GM23248 (cell line): ENCODE data around the gene CHAC2. TPM values are rescaled to one million over a fixed set of nuclear protein-coding genes. Genes with fewer than 3 reads are reported as not detected.

Source experiments
- DNase-seq: peaks from one replicate; pipeline ENCODE4 v3.0.0-alpha.2; 2015
- H2AFZ ChIP-seq: fragments of 200-600 bp; sonication (generic); 2 replicates; pipeline ENCODE4 v1.6.1; 2016; ENCODE audit warnings: antibody characterized with exemption
- H3F3A ChIP-seq: fragments of 200-600 bp; sonication (generic); 2 replicates; pipeline ENCODE4 v1.6.1; 2016; ENCODE audit warnings: mild to moderate bottlenecking, antibody characterized with exemption, mixed run types; ENCODE audit not compliant: insufficient read depth
- H3K27ac ChIP-seq: fragments of 200-600 bp; sonication (generic); 2 replicates; pipeline ENCODE4 v1.5.1; 2016; ENCODE audit warnings: mild to moderate bottlenecking
- H3K27me3 ChIP-seq: fragments of 200-600 bp; sonication (generic); replicated peaks from 2 replicates; pipeline ENCODE4 v1.6.1; 2016; ENCODE audit warnings: mild to moderate bottlenecking; ENCODE audit not compliant: insufficient read depth
- H3K36me3 ChIP-seq: fragments of 200-600 bp; sonication (generic); 2 replicates; pipeline ENCODE4 v1.6.1; 2016; ENCODE audit warnings: low read depth, mild to moderate bottlenecking
- H3K4me1 ChIP-seq: fragments of 200-600 bp; sonication (generic); 2 replicates; pipeline ENCODE4 v1.6.1; 2016; ENCODE audit warnings: mild to moderate bottlenecking; ENCODE audit not compliant: insufficient read depth
- H3K4me2 ChIP-seq: fragments of 200-600 bp; sonication (generic); one replicate; pipeline ENCODE4 v1.6.1; 2016; ENCODE audit warnings: mild to moderate bottlenecking; ENCODE audit not compliant: unreplicated experiment
- H3K4me3 ChIP-seq: fragments of 200-600 bp; sonication (generic); 2 replicates; pipeline ENCODE4 v1.5.1; 2016; ENCODE audit warnings: mild to moderate bottlenecking
- H3K79me2 ChIP-seq: fragments of 200-600 bp; sonication (generic); 2 replicates; pipeline ENCODE4 v1.6.1; 2016; ENCODE audit warnings: mild to moderate bottlenecking; ENCODE audit not compliant: insufficient read depth
- H3K9ac ChIP-seq: fragments of 200-600 bp; sonication (generic); 2 replicates; pipeline ENCODE4 v1.6.1; 2016; ENCODE audit warnings: mild to moderate bottlenecking
- H3K9me2 ChIP-seq: fragments of 200-600 bp; sonication (generic); 2 replicates; pipeline ENCODE4 v1.6.1; 2016; ENCODE audit warnings: mixed run types, mild to moderate bottlenecking, moderate library complexity; ENCODE audit not compliant: insufficient read depth
- H3K9me3 ChIP-seq: fragments of 200-600 bp; sonication (generic); one replicate; pipeline ENCODE4 v1.6.1; 2017; ENCODE audit warnings: low read depth
- H4K20me1 ChIP-seq: fragments of 200-600 bp; sonication (generic); 2 replicates; pipeline ENCODE4 v1.6.0; 2016; ENCODE audit not compliant: insufficient read depth
- EZH2 ChIP-seq: fragments of 200-600 bp; sonication (generic); IDR thresholded peaks from 2 replicates; pipeline ENCODE4 v1.6.1; 2018; ENCODE audit warnings: antibody characterized with exemption, mild to moderate bottlenecking; ENCODE audit not compliant: insufficient read depth, poor library complexity, severe bottlenecking
- EZH2phosphoT487 ChIP-seq: fragments of 200-600 bp; sonication (generic); IDR thresholded peaks from 2 replicates; pipeline ENCODE4 v1.6.1; 2018; ENCODE audit warnings: antibody characterized with exemption, moderate library complexity, mild to moderate bottlenecking, low read depth; ENCODE audit not compliant: insufficient read depth
- WGBS, 2 experiments: methylation state at CpG; one replicate each; pipeline ENCODE4 v1.1.6; 2015 to 2017; ENCODE audit warnings: low lambda C conversion rate in 2 of 2, low coverage in 1 of 2; ENCODE audit errors: missing lambda C conversion rate in 2 of 2; 5-methylcytosine and 5-hydroxymethylcytosine counted together
- in situ Hi-C: fragments of 300-500 bp; cut with MboI; formaldehyde crosslinking; loops from 2 replicates; pipeline ENCODE4 v1.15.0; 2020
- polyA plus RNA-seq: library from polyadenylated mRNA; unstranded; fragments of >200 nt; fragmentation: Nextera tagmentation; extraction: Ambion mirVana; gene quantifications from 2 replicates; pipeline ENCODE4 v1.2.1, GENCODE V29; 2016
- total RNA-seq: library from RNA; depleted of rRNA; stranded (reverse); fragments of >200 nt; shearing (Covaris generic); gene quantifications from 2 replicates; pipeline ENCODE4 v1.2.3, GENCODE V29; 2014

Gene CHAC2
- total and polyA plus RNA-seq, 2 experiments from 2014 or later = 4.6 to 5.4 TPM

DNA sequence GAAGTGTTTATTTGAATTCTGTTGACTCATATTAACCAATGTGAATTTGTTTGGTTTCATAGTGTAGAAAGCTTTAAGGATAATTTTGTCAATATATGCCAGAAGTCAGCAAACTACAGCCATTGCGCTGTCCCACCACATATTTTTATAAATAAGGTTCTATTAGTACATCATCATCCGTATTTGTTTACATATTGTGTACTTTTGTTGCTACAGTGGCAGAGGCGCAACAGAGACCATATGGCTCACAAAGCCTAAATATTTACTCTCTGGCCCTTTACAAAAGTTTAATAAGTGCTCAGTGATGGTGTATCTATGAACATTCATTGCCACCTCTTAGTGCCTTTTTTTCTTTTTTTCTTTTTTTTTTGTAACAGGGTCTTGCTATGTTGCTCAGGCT lies 25.7 kb downstream of the CHAC2 start:
- Histone ChIP-seq H3K27me3 (no peaks in the 10 kb centered on the region), H2AFZ (no peak overlapping the region), H4K20me1 (no peaks in the 10 kb centered on the region), H3K36me3 (peaks cover 31% of the 10 kb centered on the region), H3K4me2 (no peak overlapping the region), H3K79me2 (peaks cover 73% of the 10 kb centered on the region), H3F3A (no peaks in the 10 kb centered on the region), H3K4me3 (no peak overlapping the region), H3K27ac (no peak overlapping the region), H3K9ac (no peak overlapping the region), H3K4me1 (peaks cover 7% of the 10 kb centered on the region; the same call in 1 of the 2 replicates), H3K9me2 (no peaks in the 10 kb centered on the region), H3K9me3 (no peaks in the 10 kb centered on the region)
- in situ Hi-C loops = no loop called here
- TF ChIP-seq EZH2 (no peak), EZH2phosphoT487 (no peak)
- no peak for DNase-seq
- WGBS, 2 experiments = 95% methylated on average over 3 of the region's 3 CpGs

GRCh38 chr2:53793821-53794220 lies 26.2 kb downstream of the CHAC2 start:
- no peak overlapping the region for H3K9ac ChIP-seq
- H2AFZ ChIP-seq = no peak overlapping the region
- H3K79me2 ChIP-seq = peaks cover 68% of the 10 kb centered on the region
- H4K20me1 ChIP-seq = no peaks in the 10 kb centered on the region
- no peak for DNase-seq
- no peak for TF ChIP-seq EZH2
- TF ChIP-seq EZH2phosphoT487 = no peak
- H3K4me3 ChIP-seq = no peak overlapping the region
- no peak overlapping the region for H3K4me2 ChIP-seq
- 0 out of 2 replicates have a peak, but pooled peaks cover 1% of the 10 kb centered on the region for H3K4me1 ChIP-seq
- in situ Hi-C loops = no loop called here
- H3K9me3 ChIP-seq = no peaks in the 10 kb centered on the region
- WGBS, 2 experiments = 78 to 87% methylated on average over 3 of the region's 3 CpGs
- H3K9me2 ChIP-seq = no peaks in the 10 kb centered on the region
- no peaks in the 10 kb centered on the region for H3K27me3 ChIP-seq
- no peak overlapping the region for H3K27ac ChIP-seq
- H3K36me3 ChIP-seq = peaks cover 35% of the 10 kb centered on the region
- no peaks in the 10 kb centered on the region for H3F3A ChIP-seq

DNA sequence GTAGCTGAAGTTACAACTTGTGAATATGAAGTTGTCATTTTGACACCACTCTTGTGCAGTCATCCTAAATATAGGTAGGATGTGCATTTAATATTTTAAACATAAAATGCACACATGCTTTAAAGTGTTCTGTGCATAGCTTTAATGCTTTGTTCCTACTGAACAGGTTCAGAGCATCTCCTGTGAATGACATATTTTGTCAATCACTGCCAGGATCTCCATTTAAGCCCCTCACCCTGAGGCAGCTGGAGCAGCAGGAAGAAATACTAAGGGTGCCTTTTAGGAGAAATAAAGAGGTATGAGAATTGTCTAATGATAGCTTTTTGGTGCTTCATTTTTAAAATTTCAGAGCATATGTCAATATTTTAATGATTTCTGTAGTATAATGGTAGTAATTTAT lies 33.9 kb downstream of the CHAC2 start:
- Histone ChIP-seq H3K9ac (no peak overlapping the region), H3K36me3 (peaks cover 70% of the 10 kb centered on the region), H3K9me3 (no peaks in the 10 kb centered on the region), H3K79me2 (peaks cover 13% of the 10 kb centered on the region), H3K4me1 (no peaks in the 10 kb centered on the region), H3K27ac (no peak overlapping the region), H3K9me2 (no peaks in the 10 kb centered on the region), H3K27me3 (no peaks in the 10 kb centered on the region), H3K4me2 (no peak overlapping the region), H2AFZ (no peak overlapping the region), H3F3A (no peaks in the 10 kb centered on the region), H3K4me3 (no peak overlapping the region), H4K20me1 (no peaks in the 10 kb centered on the region)
- TF ChIP-seq EZH2 (no peak), EZH2phosphoT487 (no peak)
- in situ Hi-C loops = no loop called here
- DNase-seq = no peak

DNA sequence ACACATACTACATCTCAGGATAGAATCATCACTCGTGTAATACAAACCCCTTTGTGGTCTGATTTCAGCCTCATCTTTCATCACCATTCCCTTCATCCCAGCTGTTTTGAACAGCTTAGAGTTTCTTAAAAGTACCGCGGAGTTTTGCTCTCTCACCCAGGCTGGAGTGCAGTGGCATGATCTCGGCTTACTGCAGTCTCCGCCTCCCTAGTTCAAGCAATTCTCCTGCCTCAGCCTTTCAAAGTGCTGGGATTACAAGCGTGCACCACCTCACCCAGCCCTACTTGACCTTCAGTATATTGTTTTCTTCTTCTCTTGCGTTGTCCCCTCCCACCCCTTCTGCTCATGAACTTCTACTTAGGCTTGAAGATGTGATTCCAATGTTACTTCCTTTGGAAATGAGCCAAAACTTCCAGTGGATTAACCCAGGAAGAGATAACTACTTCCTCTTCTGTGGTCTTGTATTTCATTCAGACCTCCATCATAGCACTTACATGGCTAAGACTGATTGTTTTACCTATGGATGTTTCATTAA lies 35.1 kb downstream of the CHAC2 start:
- Histone ChIP-seq H3K27me3 (no peaks in the 10 kb centered on the region), H3K4me2 (no peak overlapping the region), H3K9ac (no peak overlapping the region), H3K9me3 (no peaks in the 10 kb centered on the region), H3K36me3 (peaks cover 68% of the 10 kb centered on the region), H3K9me2 (no peaks in the 10 kb centered on the region), H3K4me3 (no peak overlapping the region), H2AFZ (no peak overlapping the region), H3K4me1 (no peaks in the 10 kb centered on the region), H3F3A (no peaks in the 10 kb centered on the region), H3K27ac (no peak overlapping the region), H3K79me2 (peaks cover 7% of the 10 kb centered on the region), H4K20me1 (no peaks in the 10 kb centered on the region)
- WGBS, 2 experiments = 76 to 79% methylated on average over 7 of the region's 7 CpGs
- in situ Hi-C loops = no loop called here
- no peak for TF ChIP-seq EZH2
- no peak for TF ChIP-seq EZH2phosphoT487
- no peak for DNase-seq

GRCh38 chr2:53811601-53812000 lies 44.0 kb downstream of the CHAC2 start:
- in situ Hi-C loops = no loop called here
- H3K36me3 ChIP-seq = peaks cover 61% of the 10 kb centered on the region
- TF ChIP-seq EZH2phosphoT487 (no peak), EZH2 (no peak)

More at GRCh38 chr2:53811601-53812000, 44.0 kb downstream of the CHAC2 start:
- Histone ChIP-seq H3F3A (no peaks in the 10 kb centered on the region), H3K4me2 (no peak overlapping the region), H3K9ac (no peak overlapping the region), H3K79me2 (no peaks in the 10 kb centered on the region), H3K9me3 (no peaks in the 10 kb centered on the region), H2AFZ (no peak overlapping the region), H3K4me3 (no peak overlapping the region), H3K27me3 (no peaks in the 10 kb centered on the region), H3K9me2 (no peaks in the 10 kb centered on the region), H4K20me1 (no peaks in the 10 kb centered on the region), H3K27ac (no peak overlapping the region), H3K4me1 (no peaks in the 10 kb centered on the region)
- WGBS, 2 experiments = 95 to 98% methylated on average over 3 of the region's 3 CpGs
- DNase-seq = no peak
